GM11168 (cell line): ENCODE measurements around the gene GCAT.

Experiments used
- in situ Hi-C: fragments of 300-500 bp; cut with MboI; formaldehyde crosslinking; loops from one replicate; pipeline ENCODE4 v1.12.0; 2022; ENCODE audit warnings: low sequenced_read_pairs; ENCODE audit not compliant: unreplicated experiment

The GCAT gene

DNA sequence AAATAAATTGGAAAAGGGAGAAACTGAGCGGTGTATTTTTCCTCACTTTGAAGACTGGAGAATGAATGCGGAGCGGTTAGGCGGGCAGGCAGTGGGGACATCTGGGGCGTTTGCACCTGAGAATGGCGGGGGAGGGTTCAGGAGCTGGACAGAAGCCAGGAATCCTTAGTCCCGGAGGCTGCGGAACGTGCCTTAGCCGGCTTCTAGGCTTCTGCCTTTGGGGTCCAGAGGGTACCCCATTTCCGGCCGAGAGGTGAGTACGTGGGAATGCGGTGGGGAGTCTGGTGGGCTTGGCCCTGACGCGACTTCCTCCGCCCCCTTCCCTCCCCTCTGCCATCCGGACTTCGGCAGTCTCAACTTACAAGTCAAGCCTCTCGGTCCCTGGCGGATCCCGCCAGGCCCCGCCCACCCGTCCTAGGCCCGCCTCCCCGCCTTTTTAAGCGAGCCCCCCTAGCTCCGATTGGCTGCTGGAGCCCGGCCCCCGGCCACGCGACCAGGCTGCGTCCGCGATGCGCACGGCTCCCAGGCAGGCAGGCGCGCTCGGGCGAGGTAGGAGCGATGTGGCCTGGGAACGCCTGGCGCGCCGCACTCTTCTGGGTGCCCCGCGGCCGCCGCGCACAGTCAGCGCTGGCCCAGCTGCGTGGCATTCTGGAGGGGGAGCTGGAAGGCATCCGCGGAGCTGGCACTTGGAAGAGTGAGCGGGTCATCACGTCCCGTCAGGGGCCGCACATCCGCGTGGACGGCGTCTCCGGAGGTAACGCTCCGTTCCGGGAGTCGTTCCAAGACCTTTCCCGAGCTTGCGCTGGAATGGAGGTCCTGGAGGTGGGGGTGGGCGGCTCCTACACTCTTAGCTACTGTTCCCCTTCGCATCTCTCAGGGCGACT, at the start of gene GCAT:
GCAT (plus strand) TSS at position 525 of the 884 bp plus-strand sequence; CDS start at position 559, 34 bp downstream.
- in situ Hi-C loops = no loop called here

GRCh38 chr22:37758694-37759093, 49.0 kb upstream of the GCAT start:
- in situ Hi-C loops = no loop called here

GRCh38 chr22:37759281-37759680, 48.5 kb upstream of the GCAT start:
- in situ Hi-C loops = no loop called here

DNA sequence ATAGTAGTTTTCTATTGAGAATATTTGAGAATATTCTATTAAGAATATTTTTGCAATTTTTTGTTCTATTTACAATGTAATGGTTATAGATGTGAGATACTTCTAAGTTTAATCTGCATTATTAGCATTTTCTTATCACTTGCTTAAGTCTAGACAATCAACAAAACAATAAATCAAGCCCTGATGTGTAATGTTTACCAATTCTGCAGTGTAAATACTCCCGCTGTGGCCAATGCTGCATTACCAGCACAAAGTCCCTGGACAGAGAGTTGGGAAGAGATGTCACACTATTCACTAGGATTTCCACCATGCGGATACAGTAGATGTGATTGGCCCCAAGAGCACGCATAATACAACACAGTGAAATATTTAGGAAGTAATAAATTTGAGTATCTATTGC, 47.6 kb upstream of the GCAT start:
- in situ Hi-C loops = no loop called here

- in situ Hi-C loops = no loop called here
Observed at GRCh38 chr22:37762389-37762836, 45.3 kb upstream of the GCAT start.

DNA sequence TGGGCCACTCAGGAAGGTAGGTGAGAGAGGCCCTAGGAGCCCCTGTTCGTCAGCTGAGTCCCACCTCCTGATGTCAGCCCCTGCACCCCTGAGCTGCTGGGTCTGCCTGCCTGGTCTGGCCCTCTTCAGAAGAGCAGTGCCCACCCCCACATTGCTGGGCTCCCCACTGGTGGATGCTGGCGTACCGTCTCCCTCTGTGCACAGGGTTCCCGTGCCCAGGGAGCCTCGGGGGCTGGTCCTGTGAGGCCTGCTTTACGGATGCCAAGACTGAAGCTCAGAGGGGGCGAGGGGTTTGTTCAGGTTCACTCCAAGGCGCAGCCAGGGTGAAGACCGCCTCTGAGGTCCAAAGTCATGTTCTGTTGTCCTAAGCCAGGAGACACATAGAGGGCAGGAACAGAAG, 44.7 kb upstream of the GCAT start:
- in situ Hi-C loops = no loop called here

DNA sequence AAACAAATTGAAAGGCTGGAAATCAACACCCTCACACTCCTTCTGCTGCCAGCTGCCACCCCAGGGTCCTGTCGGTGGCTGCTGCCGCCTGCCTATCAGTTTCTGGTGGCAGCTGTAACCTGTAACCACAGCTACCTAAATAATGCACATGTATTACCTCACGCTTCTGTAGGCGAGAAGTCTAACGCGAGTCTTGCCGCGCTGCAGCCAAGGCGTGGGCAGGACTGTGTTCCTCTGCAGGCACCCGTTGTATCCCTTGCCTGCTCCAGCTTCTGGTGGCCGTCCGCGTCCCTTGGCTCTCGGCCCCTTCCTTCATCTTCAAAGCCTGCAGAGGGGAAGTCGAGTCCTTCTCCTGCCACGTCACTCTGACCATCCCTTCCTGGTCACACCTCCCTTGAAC, 44.1 kb upstream of the GCAT start:
- in situ Hi-C loops = no loop called here

DNA sequence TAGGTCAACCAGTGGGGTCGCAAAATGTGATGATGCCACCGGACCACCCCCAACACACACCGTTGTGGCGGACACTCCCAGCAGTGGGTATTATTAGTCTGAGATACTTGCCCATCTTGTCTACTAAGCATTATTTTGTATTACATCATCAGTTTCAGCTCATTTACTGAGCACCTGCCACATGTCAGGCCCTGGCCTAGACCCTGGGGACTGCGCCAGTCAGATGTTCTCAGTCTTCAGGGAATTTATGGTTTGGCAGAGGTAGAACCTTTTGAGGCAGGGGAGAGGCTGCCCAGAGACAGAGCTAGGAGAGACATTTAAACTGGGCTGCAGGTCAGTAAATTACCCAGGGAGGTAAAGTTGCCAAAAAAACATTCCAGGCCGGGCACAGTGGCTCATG, 43.1 kb upstream of the GCAT start:
- in situ Hi-C loops = no loop called here

DNA sequence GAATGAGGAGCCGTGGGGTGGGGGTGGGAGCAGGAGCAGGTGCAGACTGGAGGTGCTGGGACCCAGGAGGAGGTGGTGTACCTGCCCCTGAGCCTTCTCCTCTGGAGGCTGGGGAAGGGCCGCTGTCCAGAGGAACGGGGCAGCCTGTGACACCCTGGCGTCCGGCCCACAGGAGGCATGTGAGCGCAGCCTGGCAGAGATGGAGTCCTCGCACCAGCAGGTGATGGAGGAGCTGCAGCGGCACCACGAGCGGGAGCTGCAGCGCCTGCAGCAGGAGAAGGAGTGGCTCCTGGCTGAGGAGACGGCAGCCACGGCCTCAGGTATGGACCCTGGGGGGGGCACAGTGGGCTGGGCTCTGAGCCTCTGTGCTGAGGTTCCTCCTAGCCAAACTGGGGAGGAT, 42.2 kb upstream of the GCAT start:
- in situ Hi-C loops = no loop called here

GRCh38 chr22:37765953-37766576, 41.7 kb upstream of the GCAT start:
- in situ Hi-C loops = no loop called here

- in situ Hi-C loops = no loop called here
Observed at GRCh38 chr22:37768273-37768672, 39.5 kb upstream of the GCAT start.

GRCh38 chr22:37769056-37769455, 38.7 kb upstream of the GCAT start:
- in situ Hi-C loops = no loop called here

DNA sequence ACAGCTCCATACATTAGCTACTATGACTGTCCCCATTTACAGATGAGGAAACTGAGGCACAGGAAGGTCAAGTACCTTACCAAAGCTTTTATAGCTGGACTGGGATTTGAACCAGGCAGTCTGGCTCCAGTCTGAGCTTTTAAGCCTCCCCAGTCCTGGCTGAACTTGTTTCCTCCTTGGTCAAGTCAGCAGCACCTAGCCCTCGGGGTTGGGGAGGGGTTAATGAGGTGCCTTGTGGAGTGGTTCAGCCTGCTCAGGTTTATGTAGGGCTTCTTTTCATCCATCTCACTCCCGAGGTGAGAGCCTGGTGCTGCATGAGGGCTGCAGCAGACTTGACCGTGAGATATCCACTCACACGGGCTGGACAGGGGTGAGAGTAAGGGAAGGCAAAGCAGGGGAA, 36.7 kb upstream of the GCAT start:
- in situ Hi-C loops = no loop called here

GRCh38 chr22:37771702-37772427, 35.9 kb upstream of the GCAT start:
- in situ Hi-C loops = no loop called here

DNA sequence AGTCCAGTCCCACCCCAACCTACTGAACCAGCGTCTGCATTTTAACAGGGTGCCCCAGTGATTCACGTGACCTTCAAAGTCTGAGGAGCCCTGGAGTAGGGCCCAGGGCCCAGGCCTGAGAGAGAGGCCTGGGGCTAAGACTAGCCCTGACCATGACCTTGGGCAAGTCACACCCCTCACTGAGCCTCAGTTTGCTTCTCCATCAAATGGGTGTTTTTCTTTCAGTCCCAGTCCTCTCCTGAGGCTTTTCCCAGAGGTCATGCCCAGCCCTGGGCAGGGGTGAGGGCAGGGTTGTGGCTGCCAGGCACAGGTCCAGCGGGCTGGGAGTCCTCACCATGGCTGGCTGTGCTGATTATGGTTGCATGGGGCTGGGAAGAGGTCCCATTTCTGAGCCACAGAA, 33.0 kb upstream of the GCAT start:
- in situ Hi-C loops = no loop called here

DNA sequence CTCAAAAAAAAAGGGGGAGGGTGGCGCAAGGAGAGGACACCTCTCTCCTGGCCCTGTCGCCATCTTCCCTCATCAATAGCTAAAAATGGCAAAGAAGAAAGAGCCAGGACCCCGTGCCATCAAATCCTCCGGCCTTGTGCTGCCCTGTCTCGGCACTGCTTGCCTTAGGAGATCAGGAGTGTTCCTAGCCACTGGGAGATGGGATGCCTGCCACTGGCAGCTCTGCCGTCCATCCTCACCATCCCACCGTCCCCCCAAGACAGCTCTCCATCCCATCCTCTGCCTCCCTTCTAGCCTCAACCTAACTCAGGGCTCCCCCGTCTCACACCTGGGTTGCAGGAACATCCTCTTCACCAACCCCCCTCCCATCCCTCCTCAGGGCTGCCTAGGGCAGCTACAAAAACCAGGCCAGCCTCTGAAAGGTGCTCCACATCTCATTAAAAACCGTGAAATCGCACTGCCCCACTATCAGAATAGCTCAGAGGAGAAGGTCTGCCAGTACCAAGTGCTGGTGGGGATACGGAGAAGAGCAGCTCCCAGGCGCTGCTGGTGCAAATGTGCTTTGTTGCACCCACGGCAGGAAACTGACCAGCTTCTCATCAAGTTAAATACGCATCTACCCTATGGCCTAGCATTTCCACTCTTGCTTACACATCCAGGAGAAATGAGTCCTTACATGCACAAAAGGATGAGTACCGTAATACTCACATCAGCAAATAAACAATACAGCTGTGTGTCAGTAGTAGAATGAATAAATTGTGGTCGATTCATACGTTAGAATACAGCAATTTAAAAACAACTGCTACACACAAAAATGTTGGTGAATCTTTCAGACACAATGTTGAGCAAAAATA, 31.7 kb upstream of the GCAT start:
- in situ Hi-C loops = no loop called here

GRCh38 chr22:37776639-37777005, 31.1 kb upstream of the GCAT start:
- in situ Hi-C loops = no loop called here

GRCh38 chr22:37777122-37777687, 30.5 kb upstream of the GCAT start:
- in situ Hi-C loops = no loop called here

DNA sequence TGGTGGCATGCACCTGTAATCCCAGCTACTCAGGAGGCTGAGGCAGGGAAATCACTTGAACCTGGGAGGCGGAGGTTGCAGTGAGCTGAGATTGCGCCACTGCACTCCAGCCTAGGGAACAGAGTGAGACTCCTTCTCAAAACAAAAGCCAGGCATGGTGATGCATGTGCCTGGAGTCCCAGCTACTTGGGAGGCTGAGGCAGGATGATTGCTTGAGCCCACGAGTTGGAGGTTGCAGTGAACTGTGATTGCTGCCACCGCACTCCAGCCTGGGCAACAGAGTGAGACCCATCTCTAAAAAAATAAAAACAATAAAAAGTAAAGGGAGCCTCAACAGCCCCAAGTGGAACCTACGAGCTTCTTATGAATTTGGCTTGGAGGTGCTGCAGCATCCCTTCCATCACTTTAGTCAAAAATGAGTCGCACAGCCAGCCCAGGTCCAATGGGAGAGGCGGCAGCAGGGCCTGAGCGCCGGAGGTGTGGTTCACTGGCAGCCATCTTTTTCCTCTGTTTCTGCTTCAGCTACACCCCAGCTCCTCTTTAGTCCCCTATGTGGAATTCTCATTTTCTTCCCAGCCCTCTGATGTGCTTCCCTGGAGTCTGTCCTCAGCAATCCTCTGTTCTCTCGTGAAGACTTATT, 29.2 kb upstream of the GCAT start:
- in situ Hi-C loops = no loop called here
